ENCODE results near the gene KLF13.
A peak's percentile ranks its signal among the peaks of the same experiment; 100 is the strongest.

Gene KLF13

GRCh38 chr15:31326156-31326874 is at the start of gene KLF13:
TSS of gene KLF13 (plus strand) at chr15:31326835. CDS start at chr15:31327213, 378 bp downstream.
- DNase-seq = peak; percentile 92 to 94

GRCh38 chr15:31277335-31278060 is 49.1 kb upstream of the KLF13 start:
- no peak for DNase-seq

GRCh38 chr15:31278061-31278445 is 48.6 kb upstream of the KLF13 start:
- DNase-seq = no peak

GRCh38 chr15:31278544-31279220 is 48.0 kb upstream of the KLF13 start:
- no peak for DNase-seq

GRCh38 chr15:31279221-31280045 is 47.2 kb upstream of the KLF13 start:
- DNase-seq = peak in 1 of 2 experiments; percentile 77

GRCh38 chr15:31280046-31280830 is 46.4 kb upstream of the KLF13 start:
- DNase-seq = peak; percentile 56 to 77

GRCh38 chr15:31280831-31281216 is 45.8 kb upstream of the KLF13 start:
- no peak for DNase-seq

GRCh38 chr15:31283043-31283442 is 43.6 kb upstream of the KLF13 start:
- no peak for DNase-seq

GRCh38 chr15:31285772-31286261 is 40.8 kb upstream of the KLF13 start:
- no peak for DNase-seq

- DNase-seq = no peak
Measured at GRCh38 chr15:31291048-31291578, 35.5 kb upstream of the KLF13 start.

GRCh38 chr15:31292391-31293015 is 34.1 kb upstream of the KLF13 start:
- DNase-seq = no peak

- DNase-seq = no peak
Measured at GRCh38 chr15:31293655-31294054, 33.0 kb upstream of the KLF13 start.

- no peak for DNase-seq
Measured at GRCh38 chr15:31294067-31294466, 32.6 kb upstream of the KLF13 start.

GRCh38 chr15:31295658-31296057 is 31.0 kb upstream of the KLF13 start:
- DNase-seq = no peak

- no peak for DNase-seq
Measured at GRCh38 chr15:31296219-31296645, 30.4 kb upstream of the KLF13 start.

GRCh38 chr15:31296646-31297574 is 29.7 kb upstream of the KLF13 start:
- peak; percentile 13 to 36 for DNase-seq

- no peak for DNase-seq
Measured at GRCh38 chr15:31297575-31298456, 28.8 kb upstream of the KLF13 start.

GRCh38 chr15:31298707-31299172 is 27.9 kb upstream of the KLF13 start:
- no peak for DNase-seq

GRCh38 chr15:31300208-31300661 is 26.4 kb upstream of the KLF13 start:
- no peak for DNase-seq

Data from SHP77 (cell line).